ENCODE results near the gene NOP58.

The NOP58 gene

DNA sequence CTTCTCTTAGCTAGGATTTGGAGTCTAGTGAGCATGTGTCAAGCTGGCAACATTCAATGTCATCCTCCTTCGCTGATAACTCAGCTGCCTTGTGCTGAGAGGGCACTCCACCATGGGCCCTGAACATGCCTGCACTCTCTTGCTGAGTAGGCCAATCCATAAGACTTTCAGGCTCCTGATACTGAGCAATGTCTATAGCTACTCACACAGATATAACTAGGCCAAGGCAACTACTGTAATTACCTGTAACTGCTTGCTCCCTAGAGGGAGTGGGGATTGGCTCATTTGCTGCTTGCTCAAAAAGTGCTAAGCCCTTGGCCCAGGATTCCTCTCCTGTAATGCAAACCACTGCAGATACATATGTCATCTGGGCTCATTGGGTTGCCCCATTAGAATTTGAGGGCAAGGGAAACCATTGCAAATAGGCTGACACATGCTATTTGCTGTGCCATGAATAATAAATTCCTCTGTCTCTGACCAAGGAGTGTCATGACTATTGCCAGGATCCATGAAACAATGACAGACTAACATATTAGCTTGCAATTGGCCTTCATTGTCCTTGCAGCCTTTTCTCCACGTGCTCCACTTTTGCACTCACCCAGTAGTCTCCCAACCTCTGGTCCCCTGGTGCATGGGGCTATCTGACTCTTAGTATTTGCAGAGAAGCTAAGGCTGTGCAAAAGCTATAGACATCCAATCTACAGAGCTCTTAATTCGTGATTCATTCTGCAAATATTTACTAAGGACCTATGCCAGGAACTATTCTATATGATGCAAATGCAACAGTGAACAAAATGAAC, 73.7 kb downstream of the NOP58 start:
- Histone ChIP-seq H3K4me2 (ENCODE audit: insufficient read depth, low read length) (no peak overlapping the region), H3K27ac (ENCODE audit: low read length) (no peak overlapping the region), H3K9ac (ENCODE audit: low read depth, low read length) (no peak overlapping the region), H2AFZ (ENCODE audit: low read depth, low read length) (no peak overlapping the region), H3K27me3 (ENCODE audit: insufficient read depth, low read length, poor library complexity) (no peaks in the 10 kb centered on the region), H3K79me2 (ENCODE audit: insufficient read depth, low read length) (no peaks in the 10 kb centered on the region), H3K4me3 (ENCODE audit: low read depth in 1 of 2, low read length in 2 of 2) (no peak overlapping the region), H4K20me1 (ENCODE audit: insufficient read depth, low read length) (no peaks in the 10 kb centered on the region), H3K36me3 (ENCODE audit: insufficient read depth, low read length) (no peaks in the 10 kb centered on the region), H3K9me3 (ENCODE audit: insufficient read depth, low read length, severe bottlenecking) (no peaks in the 10 kb centered on the region), H3K4me1 (ENCODE audit: insufficient read depth, low read length) (no peaks in the 10 kb centered on the region)
- TF ChIP-seq EZH2 (IDR thresholded peaks at IDR 0.05; ENCODE audit: borderline replicate concordance, low read depth, low read length, severe bottlenecking) (no peak), CTCF (IDR thresholded peaks at IDR 0.05; ENCODE audit: borderline replicate concordance, extremely low read depth, low read length, poor library complexity, severe bottlenecking) (no peak)
- DNase-seq = no peak
- no peak for ATAC-seq (ENCODE audit: insufficient read depth, low read depth)

DNA sequence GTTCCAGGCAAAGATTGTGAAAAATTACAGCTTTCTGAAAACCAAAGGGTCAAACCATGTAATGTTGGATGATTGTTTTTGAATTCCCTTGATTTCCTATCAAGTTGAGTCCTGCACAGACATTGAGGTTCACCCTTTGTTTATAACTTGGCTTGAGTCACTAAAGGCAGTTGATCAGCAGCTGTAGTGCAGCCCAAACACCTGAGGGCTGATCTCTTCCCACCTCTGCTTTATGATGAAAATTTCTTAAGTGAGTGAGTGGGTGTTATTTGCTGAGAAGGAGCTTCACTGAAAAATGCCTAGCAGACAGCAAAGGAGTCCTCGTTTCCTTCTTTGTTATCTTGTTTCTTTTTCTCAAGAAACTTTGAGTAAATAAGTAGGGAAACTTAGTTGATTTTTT, 78.6 kb downstream of the NOP58 start:
- Histone ChIP-seq H3K36me3 (ENCODE audit: insufficient read depth, low read length) (no peaks in the 10 kb centered on the region), H3K27me3 (ENCODE audit: insufficient read depth, low read length, poor library complexity) (no peaks in the 10 kb centered on the region), H3K4me1 (ENCODE audit: insufficient read depth, low read length) (no peaks in the 10 kb centered on the region), H3K27ac (ENCODE audit: low read length) (no peak overlapping the region), H3K4me2 (ENCODE audit: insufficient read depth, low read length) (no peak overlapping the region), H3K9me3 (ENCODE audit: insufficient read depth, low read length, severe bottlenecking) (no peaks in the 10 kb centered on the region), H3K4me3 (ENCODE audit: low read depth in 1 of 2, low read length in 2 of 2) (no peak overlapping the region), H2AFZ (ENCODE audit: low read depth, low read length) (no peak overlapping the region), H3K9ac (ENCODE audit: low read depth, low read length) (no peak overlapping the region), H3K79me2 (ENCODE audit: insufficient read depth, low read length) (no peaks in the 10 kb centered on the region), H4K20me1 (ENCODE audit: insufficient read depth, low read length) (no peaks in the 10 kb centered on the region)
- ATAC-seq (ENCODE audit: insufficient read depth, low read depth) (no peak), DNase-seq (no peak)
- no peak for TF ChIP-seq EZH2 (IDR thresholded peaks at IDR 0.05; ENCODE audit: borderline replicate concordance, low read depth, low read length, severe bottlenecking)
- TF ChIP-seq CTCF (IDR thresholded peaks at IDR 0.05; ENCODE audit: borderline replicate concordance, extremely low read depth, low read length, poor library complexity, severe bottlenecking) = no peak

- H3K27me3 ChIP-seq (ENCODE audit: insufficient read depth, low read length, poor library complexity) = no peaks in the 10 kb centered on the region
- no peak overlapping the region for H3K9ac ChIP-seq (ENCODE audit: low read depth, low read length)
- no peak overlapping the region for H3K4me2 ChIP-seq (ENCODE audit: insufficient read depth, low read length)
- no peaks in the 10 kb centered on the region for H3K9me3 ChIP-seq (ENCODE audit: insufficient read depth, low read length, severe bottlenecking)
- no peak overlapping the region for H3K27ac ChIP-seq (ENCODE audit: low read length)
- no peak overlapping the region for H2AFZ ChIP-seq (ENCODE audit: low read depth, low read length)
- no peak for TF ChIP-seq CTCF (IDR thresholded peaks at IDR 0.05; ENCODE audit: borderline replicate concordance, extremely low read depth, low read length, poor library complexity, severe bottlenecking)
- TF ChIP-seq EZH2 (IDR thresholded peaks at IDR 0.05; ENCODE audit: borderline replicate concordance, low read depth, low read length, severe bottlenecking) = no peak
- no peak for DNase-seq
- H3K4me1 ChIP-seq (ENCODE audit: insufficient read depth, low read length) = no peaks in the 10 kb centered on the region
- no peak for ATAC-seq (ENCODE audit: insufficient read depth, low read depth)
- no peak overlapping the region for H3K4me3 ChIP-seq (ENCODE audit: low read depth in 1 of 2, low read length in 2 of 2)
- no peaks in the 10 kb centered on the region for H4K20me1 ChIP-seq (ENCODE audit: insufficient read depth, low read length)
- no peaks in the 10 kb centered on the region for H3K36me3 ChIP-seq (ENCODE audit: insufficient read depth, low read length)
- H3K79me2 ChIP-seq (ENCODE audit: insufficient read depth, low read length) = no peaks in the 10 kb centered on the region
These were observed 80.6 kb downstream of the NOP58 start for GRCh38 chr2:202346180-202346579.
